Thyroid gland (tissue), 4 donors: ENCODE data around the gene CDCA4. TPM values are rescaled to one million over a fixed set of nuclear protein-coding genes. Genes with fewer than 3 reads are reported as not detected.

Experiments
- DNase-seq, 2 donors: peaks; one replicate each; pipeline ENCODE4 v3.0.0-alpha.2; 2019
- H3K27ac ChIP-seq, 3 donors: fragments of 200-600 bp; sonication (generic); 1 replicate in 2 of 3; 2 replicates in 1 of 3; pipeline ENCODE4 v1.5.1; 2016 to 2019; ENCODE audit warnings: mild to moderate bottlenecking in 1 of 3, moderate library complexity in 1 of 3
- H3K27me3 ChIP-seq: fragments of 200-600 bp; sonication (generic); one replicate; pipeline ENCODE4 v1.5.1; 2019
- H3K36me3 ChIP-seq, 2 donors: fragments of 200-600 bp; sonication (generic); one replicate each; pipeline ENCODE4 v1.5.1; 2016 to 2019
- H3K4me1 ChIP-seq, 2 donors: fragments of 200-600 bp; sonication (generic); one replicate each; pipeline ENCODE4 v1.5.1; 2017 to 2019
- H3K4me3 ChIP-seq, 3 donors: fragments of 200-600 bp; sonication (generic); replicated peaks in 1 of 3; 1 replicate in 2 of 3; 2 replicates in 1 of 3; pipeline ENCODE4 v1.5.1; 2016; ENCODE audit warnings: mild to moderate bottlenecking in 1 of 3
- H3K9me3 ChIP-seq: fragments of 200-600 bp; sonication (generic); one replicate; pipeline ENCODE4 v1.5.1; 2017
- POLR2A ChIP-seq, 2 donors: fragments of 450-650 bp; IDR thresholded peaks; one replicate each; pipeline ENCODE4 v1.6.1; 2017; ENCODE audit warnings: antibody characterized with exemption in 2 of 2, mild to moderate bottlenecking in 2 of 2, moderate library complexity in 1 of 2
- WGBS, 2 donors: methylation state at CpG; one replicate each; pipeline ENCODE4 v1.1.5; 2017; 5-methylcytosine and 5-hydroxymethylcytosine counted together
- intact Hi-C: fragments of 100-400 bp; cut with DNase I; formaldehyde crosslinking; loops from one replicate; pipeline ENCODE4 v1.15.1; 2023
- total RNA-seq, 4 donors: library from RNA; depleted of rRNA; stranded (reverse); fragments of >200 nt; gene quantifications; one replicate each; pipeline ENCODE4 v1.2.3, GENCODE V29; 2016
- TF ChIP-seq, protein P1 (sequence below), 6 experiments: fragments of 200-600 bp in 3 of 6; fragments of 450-650 bp in 3 of 6; sonication (generic) in 3 of 6; IDR thresholded peaks; one replicate each; pipeline ENCODE4 v1.5.1; 2016 to 2019; ENCODE audit warnings: antibody characterized with exemption in 6 of 6, mild to moderate bottlenecking in 2 of 6, inconsistent platforms in 1 of 6, moderate library complexity in 1 of 6

The CDCA4 gene
- total RNA-seq, 4 donors from 2014 or later, result 5.8 to 8.1 (median 7.3) TPM

- peaks cover 22% of the 10 kb centered on the region in 2 donors for H3K4me1 ChIP-seq
- intact Hi-C loops, result loop anchor here (2.0 kb wide), 1 partner anchor 41 kb away; no protein-coding TSS in a partner anchor
- no peaks in the 10 kb centered on the region for H3K36me3 ChIP-seq
- DNase-seq, result no peak
- H3K27me3 ChIP-seq, result no peaks in the 10 kb centered on the region
- no peak overlapping the region for H3K27ac ChIP-seq
- WGBS, 2 donors, result 66 to 75% methylated on average over 4 of the region's 4 CpGs
- H3K4me3 ChIP-seq, result no peak overlapping the region
- no peaks in the 10 kb centered on the region for H3K9me3 ChIP-seq
- no peak for TF ChIP-seq POLR2A (IDR thresholded peaks at IDR 0.05)
- TF ChIP-seq, protein P1, sequence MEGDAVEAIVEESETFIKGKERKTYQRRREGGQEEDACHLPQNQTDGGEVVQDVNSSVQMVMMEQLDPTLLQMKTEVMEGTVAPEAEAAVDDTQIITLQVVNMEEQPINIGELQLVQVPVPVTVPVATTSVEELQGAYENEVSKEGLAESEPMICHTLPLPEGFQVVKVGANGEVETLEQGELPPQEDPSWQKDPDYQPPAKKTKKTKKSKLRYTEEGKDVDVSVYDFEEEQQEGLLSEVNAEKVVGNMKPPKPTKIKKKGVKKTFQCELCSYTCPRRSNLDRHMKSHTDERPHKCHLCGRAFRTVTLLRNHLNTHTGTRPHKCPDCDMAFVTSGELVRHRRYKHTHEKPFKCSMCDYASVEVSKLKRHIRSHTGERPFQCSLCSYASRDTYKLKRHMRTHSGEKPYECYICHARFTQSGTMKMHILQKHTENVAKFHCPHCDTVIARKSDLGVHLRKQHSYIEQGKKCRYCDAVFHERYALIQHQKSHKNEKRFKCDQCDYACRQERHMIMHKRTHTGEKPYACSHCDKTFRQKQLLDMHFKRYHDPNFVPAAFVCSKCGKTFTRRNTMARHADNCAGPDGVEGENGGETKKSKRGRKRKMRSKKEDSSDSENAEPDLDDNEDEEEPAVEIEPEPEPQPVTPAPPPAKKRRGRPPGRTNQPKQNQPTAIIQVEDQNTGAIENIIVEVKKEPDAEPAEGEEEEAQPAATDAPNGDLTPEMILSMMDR (IDR thresholded peaks at IDR 0.05), result no peak
Observed at GRCh38 chr14:105023791-105024480, 3.1 kb upstream of the CDCA4 start.

- H3K27ac ChIP-seq, result no peak overlapping the region
- H3K9me3 ChIP-seq, result no peaks in the 10 kb centered on the region
- no peak for DNase-seq
- intact Hi-C loops, result loop anchor here (2.0 kb wide), 1 partner anchor 40 kb away; no protein-coding TSS in a partner anchor
- H3K36me3 ChIP-seq, result no peaks in the 10 kb centered on the region
- H3K4me1 ChIP-seq, result peaks cover 18 to 19% of the 10 kb centered on the region in 2 donors
- no peaks in the 10 kb centered on the region for H3K27me3 ChIP-seq
- no peak overlapping the region for H3K4me3 ChIP-seq
- 82 to 89% methylated on average over 11 of the region's 11 CpGs for WGBS, 2 donors
- TF ChIP-seq, protein P1 (IDR thresholded peaks at IDR 0.05), result no peak
- TF ChIP-seq POLR2A (IDR thresholded peaks at IDR 0.05), result no peak
Observed at GRCh38 chr14:105023144-105023543, 2.3 kb upstream of the CDCA4 start.

- Histone ChIP-seq H3K4me3 (no peak overlapping the region), H3K27ac (no peak overlapping the region), H3K36me3 (no peaks in the 10 kb centered on the region), H3K4me1 (peaks cover 18 to 19% of the 10 kb centered on the region in 2 donors), H3K9me3 (no peaks in the 10 kb centered on the region), H3K27me3 (no peaks in the 10 kb centered on the region)
- 67 to 68% methylated on average over 2 of the region's 2 CpGs for WGBS, 2 donors
- intact Hi-C loops, result loop anchor here (2.0 kb wide), 1 partner anchor 39 kb away; no protein-coding TSS in a partner anchor
- TF ChIP-seq, protein P1 (IDR thresholded peaks at IDR 0.05), result no peak
- TF ChIP-seq POLR2A (IDR thresholded peaks at IDR 0.05), result no peak
- DNase-seq, result no peak
Observed at GRCh38 chr14:105022276-105022670, 1.4 kb upstream of the CDCA4 start.

DNA sequence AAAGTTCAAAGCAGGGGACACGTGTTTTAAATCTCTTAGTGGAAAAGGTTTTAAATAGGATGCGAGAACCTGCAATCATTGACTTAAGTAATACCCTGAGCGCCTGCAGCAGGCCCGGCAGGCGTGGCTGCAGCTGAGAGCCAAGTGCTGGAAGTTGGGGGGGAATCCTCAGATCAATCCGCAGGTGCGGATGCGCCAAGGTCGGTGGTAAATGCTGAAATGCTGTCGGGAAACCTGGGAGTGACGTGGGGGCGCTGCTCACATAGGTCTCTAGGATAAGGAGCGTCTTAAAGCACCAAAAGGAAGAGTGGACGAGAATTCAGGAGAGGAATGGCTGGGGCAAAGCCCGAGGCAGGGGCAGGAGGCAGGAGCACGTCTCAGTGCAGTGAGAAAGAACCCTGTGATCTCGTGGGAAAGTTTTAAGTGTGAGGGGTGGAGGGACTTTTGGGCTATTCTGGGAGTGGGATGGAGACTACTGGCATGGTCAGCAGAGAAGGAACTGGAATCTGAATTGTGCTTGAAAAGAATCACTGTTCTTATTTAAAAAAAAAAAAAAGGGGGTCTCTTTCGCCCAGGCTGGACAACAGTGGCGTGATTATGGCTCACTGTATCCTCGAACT, 883 bp upstream of the CDCA4 start:
- 9 to 10% methylated on average over 15 to 20 of the region's 20 CpGs for WGBS, 2 donors
- intact Hi-C loops, result loop anchor here (2.0 kb wide), 1 partner anchor 39 kb away; no protein-coding TSS in a partner anchor
- TF ChIP-seq POLR2A (IDR thresholded peaks at IDR 0.05), result no peak
- TF ChIP-seq, protein P1 (IDR thresholded peaks at IDR 0.05), result no peak
- no peaks in the 10 kb centered on the region for H3K36me3 ChIP-seq
- H3K4me1 ChIP-seq, result peaks cover 18 to 19% of the 10 kb centered on the region in 2 donors
- H3K9me3 ChIP-seq, result no peaks in the 10 kb centered on the region
- H3K27me3 ChIP-seq, result no peaks in the 10 kb centered on the region
- peak; percentile 27 to 50 for DNase-seq
- peak overlapping the region; percentile 56 to 86 (median 62) for H3K4me3 ChIP-seq
- peak overlapping the region in 2 of 3 donors; percentile 62 to 76 for H3K27ac ChIP-seq
